GM21576 (cell line): ENCODE results near the gene TOMM5.

Experiments
- ATAC-seq: cut with Tn5 transposase; IDR thresholded peaks from one replicate; pipeline ENCODE4 v1.9.1; 2021; ENCODE audit warnings: mild to moderate bottlenecking, moderate library complexity; ENCODE audit not compliant: unreplicated experiment

TOMM5 gene

GRCh38 chr9:37592108-37592951, at the start of gene TOMM5:
TSS of gene TOMM5 (minus strand) at chr9:37592597. CDS start at chr9:37592532, 65 bp downstream.
- ATAC-seq = peak; percentile 75

DNA sequence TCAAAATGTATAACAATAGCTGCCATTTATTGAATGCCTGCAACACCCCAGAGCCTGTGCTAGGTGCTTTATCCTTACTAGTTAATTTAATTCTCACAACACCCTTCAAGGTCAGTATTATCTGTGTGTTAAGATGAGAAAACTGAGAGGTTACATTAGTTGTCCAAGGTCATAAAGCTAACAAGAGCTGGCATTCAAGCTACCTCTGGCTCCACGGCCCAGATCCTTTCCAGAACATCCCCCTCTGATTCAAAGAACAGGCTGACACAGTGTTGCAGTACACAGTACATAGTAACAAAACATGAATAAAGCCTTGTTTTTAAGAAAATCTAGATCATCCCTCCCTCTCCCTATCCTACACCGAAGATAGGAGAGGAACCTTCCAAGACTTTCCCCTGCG, 48.9 kb upstream of the TOMM5 start:
- no peak for ATAC-seq

DNA sequence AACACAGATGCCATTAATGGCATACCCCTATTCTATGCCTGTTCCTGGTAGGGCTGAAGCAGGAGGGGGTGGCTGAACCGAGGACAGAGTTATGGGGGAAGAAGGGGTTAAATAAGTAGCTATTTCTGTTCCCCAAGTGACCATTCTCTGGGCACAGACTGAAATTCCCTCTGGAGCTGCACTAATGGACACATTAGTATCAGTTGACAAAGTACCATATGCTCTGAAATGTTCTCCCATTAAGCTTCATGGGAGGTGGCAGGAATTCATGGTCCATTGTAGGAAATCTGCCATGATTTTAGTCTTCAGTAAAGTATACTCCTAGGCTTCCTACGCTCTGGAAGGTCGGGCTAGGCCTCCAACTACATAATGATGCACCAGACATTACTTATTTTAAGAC, 47.8 kb upstream of the TOMM5 start:
- ATAC-seq = no peak

- ATAC-seq = no peak
These were observed 47.4 kb upstream of the TOMM5 start for GRCh38 chr9:37639841-37640240.

DNA sequence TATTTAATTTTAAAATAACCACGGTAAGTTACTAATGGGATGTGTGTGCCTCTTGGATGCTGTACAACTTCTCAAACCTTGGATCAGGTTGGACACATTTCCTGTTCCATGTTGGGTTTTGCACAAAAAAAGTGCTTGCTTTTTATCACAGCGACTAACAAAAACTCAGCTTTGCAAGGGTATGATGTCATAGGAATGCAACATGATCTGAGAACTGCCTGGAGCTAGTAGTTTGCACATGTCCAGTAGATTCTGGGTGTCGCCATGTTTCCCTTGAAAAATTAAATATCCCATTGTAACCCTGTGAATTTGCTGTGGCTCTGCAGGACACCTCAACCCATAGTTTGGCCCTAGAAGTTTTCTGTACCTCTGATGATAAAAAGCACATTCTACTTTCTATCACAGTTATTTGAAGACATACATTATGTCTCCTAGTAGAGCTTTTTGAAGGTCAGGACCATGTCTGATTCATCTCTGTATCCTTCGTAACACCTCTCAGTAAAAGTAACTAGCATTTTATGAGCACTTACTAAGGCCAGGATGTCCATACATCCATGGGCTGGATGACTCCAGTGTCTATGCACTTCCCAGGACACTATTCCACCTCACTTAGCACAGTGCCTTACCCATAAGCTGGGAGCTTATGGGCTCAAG, 46.8 kb upstream of the TOMM5 start:
- no peak for ATAC-seq

GRCh38 chr9:37636511-37637448, 44.4 kb upstream of the TOMM5 start:
- no peak for ATAC-seq

DNA sequence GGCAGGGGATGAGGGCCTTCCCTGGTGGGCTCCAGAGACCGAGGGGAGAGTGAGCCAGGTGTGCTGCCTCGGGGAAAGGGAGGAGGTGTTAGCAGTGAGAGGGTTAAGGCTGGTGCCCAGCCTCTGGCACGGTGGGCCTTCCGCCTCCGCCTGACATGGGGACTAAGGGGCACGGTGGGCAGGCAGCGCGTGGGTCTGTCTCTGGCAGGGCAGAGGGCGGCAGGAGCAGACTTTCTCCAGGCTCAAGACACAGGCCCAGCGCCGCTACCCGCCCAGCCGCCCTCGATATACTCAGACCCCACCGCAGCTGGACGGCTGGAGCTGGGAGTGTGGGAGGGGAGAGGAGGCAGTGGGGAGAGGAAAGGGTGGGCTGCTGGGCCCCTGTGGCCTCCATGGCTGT, 43.4 kb upstream of the TOMM5 start:
- ATAC-seq = no peak

- no peak for ATAC-seq
These were observed 40.1 kb upstream of the TOMM5 start for GRCh38 chr9:37632479-37632878.

- no peak for ATAC-seq
These were observed 34.4 kb upstream of the TOMM5 start for GRCh38 chr9:37626708-37627292.

- no peak for ATAC-seq
These were observed 33.4 kb upstream of the TOMM5 start for GRCh38 chr9:37625758-37626147.

DNA sequence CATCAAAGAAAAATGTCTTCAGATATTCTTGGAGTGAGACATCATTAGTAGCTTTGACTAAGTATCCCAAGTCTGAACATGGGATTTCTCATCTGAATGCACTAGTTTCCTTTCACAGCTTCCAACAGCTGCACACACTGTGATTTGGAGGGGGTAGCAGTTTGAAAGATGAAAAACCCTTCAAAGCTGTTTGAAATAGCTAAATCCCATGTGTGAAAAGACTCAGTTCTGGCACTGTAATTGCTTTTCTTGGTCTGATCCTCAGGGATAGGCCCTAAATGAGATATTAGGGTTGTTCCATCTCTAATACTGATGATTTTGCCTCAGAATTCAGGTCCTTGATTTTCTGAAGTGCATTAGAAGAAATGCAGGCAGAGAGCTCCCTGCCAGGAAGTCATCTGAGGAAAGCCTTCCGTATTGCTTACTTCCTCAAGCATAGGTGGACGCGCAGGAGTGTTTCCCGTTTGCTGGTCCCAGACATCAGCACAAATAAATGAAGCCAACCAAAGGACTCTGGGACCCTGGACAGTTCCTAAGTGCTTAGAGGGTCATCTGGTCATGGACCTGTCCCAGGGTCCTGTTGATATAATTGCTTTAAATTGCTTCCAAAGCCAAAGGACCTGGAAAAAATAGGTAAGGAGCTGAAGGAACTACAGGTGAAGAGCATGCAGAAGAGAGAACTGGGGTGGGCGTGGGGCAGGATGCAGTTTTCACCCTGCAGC, 32.8 kb upstream of the TOMM5 start:
- no peak for ATAC-seq

DNA sequence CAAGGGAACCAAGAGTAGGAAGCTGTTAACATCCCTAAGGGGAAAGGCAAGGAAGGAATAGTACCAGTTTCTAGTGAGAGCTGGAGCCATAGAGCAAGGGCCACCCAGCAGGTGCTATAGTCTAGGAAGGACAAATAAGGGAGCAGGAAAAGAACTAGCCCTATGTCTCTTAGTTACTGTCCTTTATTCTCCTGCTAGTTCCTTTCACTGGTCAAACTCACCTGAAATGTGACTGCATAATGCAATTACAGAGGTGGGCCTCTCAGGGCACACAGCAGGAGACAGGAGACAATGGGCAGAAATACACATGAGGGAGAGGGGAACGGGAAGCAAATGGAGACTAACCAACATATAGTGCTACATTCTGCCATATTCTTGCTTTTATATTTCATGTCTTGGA, 31.7 kb upstream of the TOMM5 start:
- ATAC-seq = no peak

DNA sequence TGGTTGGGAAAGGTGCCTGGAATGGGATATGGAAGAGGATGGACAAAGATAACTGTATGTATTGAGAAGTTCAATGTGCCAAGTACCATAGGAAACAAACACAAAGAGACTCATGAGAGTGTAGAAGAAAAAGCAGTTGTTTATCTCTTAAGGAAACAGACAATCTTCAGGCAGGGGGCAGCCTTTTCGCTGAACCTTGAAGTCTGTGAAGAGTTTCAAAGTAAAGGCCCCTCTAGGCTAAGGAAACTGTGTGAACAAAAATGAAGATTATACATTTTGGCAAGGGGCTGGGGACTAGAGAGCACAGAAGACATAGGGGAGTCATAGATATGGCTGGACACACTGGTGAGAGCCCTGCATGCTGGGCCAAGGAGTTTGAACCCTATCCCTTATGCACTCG, 30.9 kb upstream of the TOMM5 start:
- no peak for ATAC-seq

DNA sequence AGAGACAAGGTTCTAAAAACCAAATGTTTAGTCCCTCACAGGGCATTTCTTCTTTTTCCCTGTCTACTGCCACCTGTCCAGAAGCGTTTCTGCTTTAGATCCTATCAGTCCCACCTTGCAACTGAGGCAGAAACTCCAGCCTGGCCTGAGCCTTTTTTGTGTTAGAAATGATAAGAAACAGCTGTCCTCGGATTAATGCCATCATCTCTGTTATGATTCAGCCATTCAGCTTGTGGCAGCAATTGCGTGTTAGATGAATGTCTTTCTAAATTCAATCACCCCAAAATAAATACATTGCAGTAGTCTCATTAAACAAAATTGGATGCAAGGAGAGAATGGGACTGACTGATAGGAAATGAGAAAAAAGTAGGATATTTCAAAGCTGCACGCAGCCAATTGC, 30.1 kb upstream of the TOMM5 start:
- no peak for ATAC-seq

GRCh38 chr9:37621273-37622121, 29.1 kb upstream of the TOMM5 start:
- ATAC-seq = no peak

- no peak for ATAC-seq
These were observed 28.0 kb upstream of the TOMM5 start for GRCh38 chr9:37620396-37620795.

GRCh38 chr9:37619806-37620205, 27.4 kb upstream of the TOMM5 start:
- no peak for ATAC-seq

GRCh38 chr9:37618817-37619216, 26.4 kb upstream of the TOMM5 start:
- ATAC-seq = no peak

- ATAC-seq = no peak
These were observed 25.4 kb upstream of the TOMM5 start for GRCh38 chr9:37617832-37618231.
